GM12878 (cell line): ENCODE data around the gene LRRFIP2. TPM values are rescaled to one million over a fixed set of nuclear protein-coding genes. Genes with fewer than 3 reads are reported as not detected.
"Not testable (repeated sequence)": the region's sequence is repeated elsewhere in the genome, so short reads cannot be mapped to it uniquely, and the experiment has no call there.

Source experiments
- ATAC-seq: fragments of 200-7000 bp; cut with Tn5 transposase; 3 replicates; pipeline ENCODE4 v1.9.1; 2020; ENCODE audit warnings: mild to moderate bottlenecking, moderate library complexity
- BruUV-seq: library from RNA; stranded (reverse); fragments of 400-500 nt; replicated peaks from 2 replicates; lab custom pipeline; 2021; lab: Mats Ljungman, UMichigan
- CTCF ChIA-PET: fragments of 300-600 bp; sonication (Branson Sonifier 250); formaldehyde crosslinking; extraction: SDS; loops from one replicate; lab custom pipeline; 2021; ENCODE audit warnings: inconsistent platforms; lab: Yijun Ruan, JAX
- POLR2A ChIA-PET: fragments of 350-600 bp; formaldehyde crosslinking; extraction: SDS; loops from one replicate; lab custom pipeline; 2021; ENCODE audit warnings: inconsistent platforms; lab: Charles Lee
- RAD21 ChIA-PET: fragments of 300-600 bp; sonication (Branson Sonifier 250); formaldehyde crosslinking; loops from one replicate; lab custom pipeline; 2023; ENCODE audit warnings: antibody characterized with exemption; ENCODE audit not compliant: unreplicated experiment; lab: Charles Lee
- SMC1A ChIA-PET: fragments of 300-600 bp; sonication (Branson Sonifier 250); formaldehyde crosslinking; loops from one replicate; lab custom pipeline; 2023; ENCODE audit not compliant: unreplicated experiment, uncharacterized antibody; lab: Charles Lee
- DNase-seq: peaks from one replicate; pipeline ENCODE4 v3.0.0-alpha.2; 2011; ENCODE audit warnings: low read depth, low spot score
- FAIRE-seq: peaks from 3 replicates; lab custom pipeline; 2011; peaks lifted over from hg19 to GRCh38; lab: Jason Lieb, UNC
- H2AFZ ChIP-seq: 2 replicates; pipeline ENCODE4 v1.6.0; 2011; ENCODE audit warnings: low read depth, low read length, control low read depth; ENCODE audit not compliant: control insufficient read depth
- H3K27ac ChIP-seq: 2 replicates; pipeline ENCODE4 v1.5.1; 2011; ENCODE audit warnings: control low read depth; ENCODE audit not compliant: control insufficient read depth, insufficient read depth
- H3K27me3 ChIP-seq, 2 experiments: replicated peaks in 1 of 2; 2 replicates each; pipeline versions ENCODE4 v1.6.0 to v1.6.1; 2011; ENCODE audit warnings: low read length in 1 of 2; ENCODE audit not compliant: control insufficient read depth in 2 of 2, insufficient read depth in 2 of 2
- H3K36me3 ChIP-seq, 2 experiments: 2 replicates each; pipeline ENCODE4 v1.5.1; 2011; ENCODE audit warnings: low read length in 1 of 2; ENCODE audit not compliant: control insufficient read depth in 2 of 2, insufficient read depth in 2 of 2
- H3K4me1 ChIP-seq: 2 replicates; pipeline ENCODE4 v1.6.1; 2011; ENCODE audit warnings: mild to moderate bottlenecking, low read length, moderate library complexity, mixed read lengths; ENCODE audit not compliant: control insufficient read depth, insufficient read depth
- H3K4me2 ChIP-seq: 2 replicates; pipeline ENCODE4 v1.6.0; 2011; ENCODE audit warnings: control low read depth; ENCODE audit not compliant: control insufficient read depth, insufficient read depth
- H3K4me3 ChIP-seq: fragments of 200-600 bp; sonication (generic); 2 replicates; pipeline ENCODE4 v1.5.1; 2016
- H3K79me2 ChIP-seq: 2 replicates; pipeline ENCODE4 v1.6.0; 2011; ENCODE audit warnings: low read length; ENCODE audit not compliant: control insufficient read depth, insufficient read depth
- H3K9ac ChIP-seq: 2 replicates; pipeline ENCODE4 v1.8.0; 2011; ENCODE audit warnings: low read length, control low read depth, mixed read lengths; ENCODE audit not compliant: control insufficient read depth, insufficient read depth
- H3K9me3 ChIP-seq: replicated peaks from 3 replicates; pipeline ENCODE4 v1.5.1; 2011; ENCODE audit warnings: mild to moderate bottlenecking, low read length; ENCODE audit not compliant: control insufficient read depth, insufficient read depth
- H4K20me1 ChIP-seq: 2 replicates; pipeline ENCODE4 v1.6.0; 2011; ENCODE audit not compliant: control insufficient read depth, insufficient read depth
- ASH2L ChIP-seq: fragments of 300-600, 200-600 bp; sonication (generic); IDR thresholded peaks from 2 replicates; pipeline ENCODE4 v1.6.1; 2017; ENCODE audit warnings: low read depth, mild to moderate bottlenecking, borderline replicate concordance
- CBX5 ChIP-seq: sonication (generic); IDR thresholded peaks from 2 replicates; pipeline ENCODE4 v1.6.1; 2016; ENCODE audit warnings: low read depth, moderate library complexity, mild to moderate bottlenecking, inconsistent platforms
- DPF2 ChIP-seq: fragments of 450-650 bp; IDR thresholded peaks from 2 replicates; pipeline ENCODE4 v1.6.1; 2017; ENCODE audit warnings: mild to moderate bottlenecking
- EZH2 ChIP-seq: IDR thresholded peaks from 2 replicates; pipeline ENCODE4 v1.6.1; 2012; ENCODE audit warnings: low read depth, mild to moderate bottlenecking, control low read depth, inconsistent platforms, low read length, borderline replicate concordance; ENCODE audit not compliant: control insufficient read depth
- GATAD2B ChIP-seq: fragments of 450-650 bp; conservative IDR thresholded peaks from 2 replicates; pipeline ENCODE4 v1.6.1; 2017; ENCODE audit warnings: low read depth, mild to moderate bottlenecking, moderate library complexity
- IRF4 ChIP-seq: IDR thresholded peaks from 2 replicates; pipeline ENCODE4 v1.6.1; 2011; ENCODE audit warnings: low read depth, low read length
- MYB ChIP-seq: fragments of 150-350 bp; IDR thresholded peaks from 2 replicates; pipeline ENCODE4 v1.6.1; 2014; ENCODE audit warnings: mild to moderate bottlenecking, low read depth, low read length, borderline replicate concordance
- POLR2A ChIP-seq: IDR thresholded peaks from 2 replicates; pipeline ENCODE4 v1.6.1; 2011; ENCODE audit warnings: low read depth, mild to moderate bottlenecking, low read length
- RB1 ChIP-seq: fragments of 450-650 bp; formaldehyde crosslinking; IDR thresholded peaks from 2 replicates; pipeline ENCODE4 v1.6.1; 2017; ENCODE audit warnings: mild to moderate bottlenecking, borderline replicate concordance
- SP1 ChIP-seq: IDR thresholded peaks from one replicate; pipeline ENCODE4 v1.6.1; 2011; ENCODE audit warnings: low read depth, low read length
- ZNF217 ChIP-seq: fragments of 450-650 bp; IDR thresholded peaks from 2 replicates; pipeline ENCODE4 v1.6.1; 2017; ENCODE audit warnings: antibody characterized with exemption, mild to moderate bottlenecking
- WGBS: methylation state at CpG from one replicate; pipeline ENCODE4 v1.1.6; 2016; ENCODE audit warnings: low lambda C conversion rate; ENCODE audit not compliant: insufficient replicate concordance, insufficient coverage; ENCODE audit errors: missing lambda C conversion rate; 5-methylcytosine and 5-hydroxymethylcytosine counted together
- in situ Hi-C: fragments of 300-500 bp; cut with MboI; formaldehyde crosslinking; loops from 9 replicates; pipeline ENCODE4 v1.14.3; 2018; ENCODE audit warnings: mixed read lengths
- intact Hi-C: fragments of 100-400 bp; cut with micrococcal nuclease; formaldehyde crosslinking; loops from one replicate; pipeline ENCODE4 v1.14.2; 2022; ENCODE audit not compliant: unreplicated experiment
- polyA plus RNA-seq, 11 experiments: library from polyadenylated mRNA; depleted of rRNA in 4 of 11; unstranded in 6 of 11; stranded (reverse) in 5 of 11; fragments of >200 nt; fragmentation: Nextera tagmentation in 4 of 11; fragmentation: Illumina TruSeq in 1 of 11; extraction: Ambion mirVana in 4 of 11; extraction: Trizol in 1 of 11; gene quantifications; 1 replicate in 1 of 11; 2 replicates in 10 of 11; pipeline versions ENCODE4 v1.2.1 to v1.2.3, GENCODE V29; 2011 to 2016; ENCODE audit warnings: inconsistent platforms in 2 of 11, missing spikeins in 2 of 11, low read depth in 1 of 11
- total RNA-seq, 4 experiments: library from RNA; depleted of rRNA in 3 of 4; stranded (reverse); fragments of >200 nt in 3 of 4; fragmentation: Illumina TruSeq in 1 of 4; extraction: Trizol in 1 of 4; gene quantifications; 2 replicates each; pipeline versions ENCODE4 v1.2.1 to v1.2.3, GENCODE V29; 2013 to 2021
- TF ChIP-seq, protein P1 (sequence below): IDR thresholded peaks from 2 replicates; pipeline ENCODE4 v1.6.1; 2011; ENCODE audit warnings: borderline replicate concordance, low read depth, mild to moderate bottlenecking, moderate library complexity, low read length; ENCODE audit not compliant: insufficient read depth, poor library complexity, severe bottlenecking

LRRFIP2 gene
- total and polyA plus RNA-seq, 10 of the 15 experiments (the other 5 are each of a cell fraction or from before 2014, with no cell fraction given) = 9.7 to 46.9 (median 38.1) TPM

DNA sequence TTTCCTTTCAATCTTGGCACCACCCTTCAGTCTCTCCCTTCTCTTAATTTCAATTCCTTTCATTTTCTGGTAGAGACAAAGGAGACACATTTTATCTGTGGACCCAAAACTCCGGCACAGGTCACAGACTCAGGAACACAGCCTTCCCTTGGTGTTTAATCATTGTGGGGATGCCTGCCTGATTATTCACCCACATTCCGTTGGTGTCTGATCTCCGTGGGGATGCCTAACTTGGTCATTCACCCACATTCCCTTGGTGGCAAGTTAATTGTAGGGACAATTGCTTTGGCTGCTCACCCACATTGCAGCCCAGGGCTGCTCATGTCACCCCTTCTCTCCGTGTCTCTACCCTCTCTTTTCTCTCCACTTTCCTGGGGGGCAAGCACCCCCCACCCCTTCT, 31.7 kb upstream of the LRRFIP2 start:
- H4K20me1 ChIP-seq, intact Hi-C loops, H3K36me3 ChIP-seq, H3K27me3 ChIP-seq, CTCF ChIA-PET, in situ Hi-C loops, H3K79me2 ChIP-seq, H3K9me3 ChIP-seq, H3K4me1 ChIP-seq, FAIRE-seq, H3K27ac ChIP-seq, ATAC-seq, H3K9ac ChIP-seq, POLR2A ChIA-PET, H3K4me3 ChIP-seq, SMC1A ChIA-PET, H2AFZ ChIP-seq, H3K4me2 ChIP-seq, BruUV-seq, DNase-seq: not testable (repeated sequence)
- RAD21 ChIA-PET = interaction anchor here (1.6 kb wide), 1 partner anchor 248 kb away, joined by 4 read pairs; no protein-coding TSS in a partner anchor
- WGBS = 52% methylated on average over 4 of the region's 4 CpGs

DNA sequence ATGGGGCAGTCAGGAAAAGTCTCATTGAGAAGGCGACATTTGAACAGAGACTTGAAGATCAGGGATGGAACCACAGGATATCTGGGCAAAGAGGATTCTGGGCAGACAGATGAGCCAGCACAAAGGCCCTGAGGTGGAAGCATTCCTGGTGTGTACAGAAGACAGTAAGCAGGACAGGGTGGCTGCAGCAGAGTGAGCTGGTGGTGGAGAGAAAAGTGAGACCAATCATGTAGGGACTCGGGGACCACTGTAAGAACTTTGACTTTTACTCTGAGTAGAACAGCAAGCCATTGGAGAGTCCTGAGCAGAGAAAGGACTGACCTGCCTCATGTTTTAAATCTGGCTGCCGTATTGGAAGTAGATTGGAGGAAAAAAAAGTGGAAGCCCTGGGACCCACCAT, 29.9 kb upstream of the LRRFIP2 start:
- DNase-seq = no peak
- intact Hi-C loops = no loop called here
- RAD21 ChIA-PET = interaction anchor here (1.6 kb wide), 1 partner anchor 246 kb away, joined by 4 read pairs; no protein-coding TSS in a partner anchor
- BruUV-seq = no TSS peak
- H3K4me2 ChIP-seq = no peak overlapping the region
- TF ChIP-seq ASH2L = no peak
- no peak for TF ChIP-seq GATAD2B
- no peak for TF ChIP-seq SP1
- TF ChIP-seq DPF2 = no peak
- TF ChIP-seq IRF4 = no peak
- no peak for TF ChIP-seq MYB
- no peak for TF ChIP-seq ZNF217
- TF ChIP-seq EZH2 = no peak
- TF ChIP-seq RB1 = no peak
- TF ChIP-seq POLR2A = no peak
- TF ChIP-seq, protein P1, sequence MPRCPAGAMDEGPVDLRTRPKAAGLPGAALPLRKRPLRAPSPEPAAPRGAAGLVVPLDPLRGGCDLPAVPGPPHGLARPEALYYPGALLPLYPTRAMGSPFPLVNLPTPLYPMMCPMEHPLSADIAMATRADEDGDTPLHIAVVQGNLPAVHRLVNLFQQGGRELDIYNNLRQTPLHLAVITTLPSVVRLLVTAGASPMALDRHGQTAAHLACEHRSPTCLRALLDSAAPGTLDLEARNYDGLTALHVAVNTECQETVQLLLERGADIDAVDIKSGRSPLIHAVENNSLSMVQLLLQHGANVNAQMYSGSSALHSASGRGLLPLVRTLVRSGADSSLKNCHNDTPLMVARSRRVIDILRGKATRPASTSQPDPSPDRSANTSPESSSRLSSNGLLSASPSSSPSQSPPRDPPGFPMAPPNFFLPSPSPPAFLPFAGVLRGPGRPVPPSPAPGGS = no peak
- no peak for TF ChIP-seq CBX5
- TF ChIP-seq, all 136 proteins: peak for 0
- H3K9me3 ChIP-seq = no peaks in the 10 kb centered on the region; the same call in 2 of the 3 replicates
- no peak overlapping the region for H3K27ac ChIP-seq
- ChIA-PET POLR2A (interaction anchor here (1.2 kb wide), 1 partner anchor 180 kb away, joined by 3 read pairs; no protein-coding TSS in a partner anchor), SMC1A (interaction anchor here (1.0 to 1.2 kb wide), 2 partner anchors 11 to 180 kb away, joined by 3 read pairs; no protein-coding TSS in a partner anchor), CTCF (no interaction called here)
- no peaks in the 10 kb centered on the region for H3K4me1 ChIP-seq
- no peak overlapping the region for H2AFZ ChIP-seq
- ATAC-seq (no peak), FAIRE-seq (no peak)
- no peaks in the 10 kb centered on the region for H3K36me3 ChIP-seq
- no peaks in the 10 kb centered on the region for H4K20me1 ChIP-seq
- no peaks in the 10 kb centered on the region for H3K79me2 ChIP-seq
- no peak overlapping the region for H3K4me3 ChIP-seq
- WGBS = 25% methylated on average over 3 of the region's 3 CpGs
- no peaks in the 10 kb centered on the region for H3K27me3 ChIP-seq
- in situ Hi-C loops = no loop called here
- H3K9ac ChIP-seq = no peak overlapping the region
